H9 (cell line): ENCODE measurements around the gene CYP39A1. TPM values are rescaled to one million over a fixed set of nuclear protein-coding genes. Genes with fewer than 3 reads are reported as not detected.

Source experiments
- DNase-seq: peaks from one replicate; pipeline ENCODE4 v3.0.0-alpha.2; 2017
- H2AFZ ChIP-seq: one replicate; pipeline ENCODE4 v1.6.1; 2013; ENCODE audit warnings: mild to moderate bottlenecking, low read length, control low read depth, moderate library complexity
- H2AK5ac ChIP-seq: 2 replicates; pipeline ENCODE4 v1.6.1; 2013; ENCODE audit warnings: low read length, control low read depth, mixed read lengths; ENCODE audit not compliant: insufficient read length
- H2BK120ac ChIP-seq: one replicate; pipeline ENCODE4 v1.6.1; 2013; ENCODE audit warnings: low read depth, mild to moderate bottlenecking, low read length, control low read depth, inconsistent platforms; ENCODE audit not compliant: poor library complexity, severe bottlenecking
- H2BK12ac ChIP-seq: 2 replicates; pipeline ENCODE4 v1.6.1; 2013; ENCODE audit warnings: low read length, control low read depth, mixed read lengths, low read depth; ENCODE audit not compliant: insufficient read length
- H2BK15ac ChIP-seq: 2 replicates; pipeline ENCODE4 v1.6.1; 2013; ENCODE audit warnings: low read depth, low read length, control low read depth
- H2BK20ac ChIP-seq: one replicate; pipeline ENCODE4 v1.6.1; 2013; ENCODE audit warnings: low read depth, mild to moderate bottlenecking, low read length, control low read depth, inconsistent platforms; ENCODE audit not compliant: poor library complexity, severe bottlenecking
- H2BK5ac ChIP-seq: 2 replicates; pipeline ENCODE4 v1.6.1; 2013; ENCODE audit warnings: low read length, control low read depth, mixed read lengths; ENCODE audit not compliant: insufficient read length
- H3K14ac ChIP-seq: 2 replicates; pipeline ENCODE4 v1.6.1; 2013; ENCODE audit warnings: low read length, control low read depth; ENCODE audit not compliant: insufficient read depth
- H3K18ac ChIP-seq: 2 replicates; pipeline ENCODE4 v1.6.1; 2013; ENCODE audit warnings: low read depth, mild to moderate bottlenecking, mixed read lengths, low read length, control low read depth; ENCODE audit not compliant: insufficient read length
- H3K23ac ChIP-seq: 2 replicates; pipeline ENCODE4 v1.6.1; 2013; ENCODE audit warnings: low read length, control low read depth, mixed read lengths, low read depth; ENCODE audit not compliant: insufficient read length
- H3K23me2 ChIP-seq: 2 replicates; pipeline ENCODE4 v1.6.1; 2013; ENCODE audit warnings: low read depth, mild to moderate bottlenecking, mixed read lengths, low read length, control low read depth; ENCODE audit not compliant: insufficient read length, poor library complexity, severe bottlenecking
- H3K27ac ChIP-seq: 2 replicates; pipeline ENCODE4 v1.5.1; 2013; ENCODE audit warnings: low read length, control low read depth, mixed read lengths, low read depth; ENCODE audit not compliant: insufficient read length
- H3K27me3 ChIP-seq: 2 replicates; pipeline ENCODE4 v1.6.1; 2013; ENCODE audit warnings: low read length, control low read depth, inconsistent platforms; ENCODE audit not compliant: insufficient read depth
- H3K4ac ChIP-seq: 2 replicates; pipeline ENCODE4 v1.6.1; 2013; ENCODE audit warnings: low read depth, mild to moderate bottlenecking, control low read depth, inconsistent platforms, low read length, moderate library complexity
- H3K4me1 ChIP-seq: 2 replicates; pipeline ENCODE4 v1.6.1; 2013; ENCODE audit warnings: low read length, control low read depth, inconsistent platforms; ENCODE audit not compliant: insufficient read depth
- H3K4me2 ChIP-seq: 2 replicates; pipeline ENCODE4 v1.6.1; 2013; ENCODE audit warnings: low read length, control low read depth, mixed read lengths; ENCODE audit not compliant: insufficient read length, insufficient read depth
- H3K56ac ChIP-seq: 2 replicates; pipeline ENCODE4 v1.6.1; 2013; ENCODE audit warnings: low read depth, mild to moderate bottlenecking, mixed read lengths, low read length, control low read depth; ENCODE audit not compliant: insufficient read length
- H3K79me1 ChIP-seq: 2 replicates; pipeline ENCODE4 v1.6.1; 2013; ENCODE audit warnings: low read depth, mild to moderate bottlenecking, moderate library complexity, low read length, control low read depth, inconsistent platforms; ENCODE audit not compliant: insufficient read depth, poor library complexity, severe bottlenecking
- H3K79me2 ChIP-seq: 2 replicates; pipeline ENCODE4 v1.6.1; 2013; ENCODE audit warnings: low read length, control low read depth, inconsistent platforms; ENCODE audit not compliant: insufficient read depth
- H3K9ac ChIP-seq: 2 replicates; pipeline ENCODE4 v1.6.1; 2013; ENCODE audit warnings: low read length, control low read depth, mixed read lengths; ENCODE audit not compliant: insufficient read length; ENCODE audit errors: extremely low read depth
- H3K9me3 ChIP-seq: one replicate; pipeline ENCODE4 v1.6.1; 2013; ENCODE audit warnings: low read depth, low read length, inconsistent platforms; ENCODE audit not compliant: control insufficient read depth
- H3T11ph ChIP-seq: one replicate; pipeline ENCODE4 v1.6.1; 2013; ENCODE audit warnings: mild to moderate bottlenecking, low read length, control low read depth, inconsistent platforms
- H4K20me1 ChIP-seq: one replicate; pipeline ENCODE4 v1.6.1; 2013; ENCODE audit not compliant: control insufficient read depth, insufficient read length, insufficient read depth
- H4K5ac ChIP-seq: 2 replicates; pipeline ENCODE4 v1.6.1; 2013; ENCODE audit warnings: low read depth, mild to moderate bottlenecking, mixed read lengths, low read length, control low read depth; ENCODE audit not compliant: insufficient read length
- H4K8ac ChIP-seq: replicated peaks from 2 replicates; pipeline ENCODE4 v1.6.1; 2013; ENCODE audit warnings: low read length, control low read depth, mixed read lengths, low read depth; ENCODE audit not compliant: insufficient read length
- H4K91ac ChIP-seq: 2 replicates; pipeline ENCODE4 v1.6.1; 2013; ENCODE audit warnings: low read depth, mild to moderate bottlenecking, moderate library complexity, mixed read lengths, low read length, control low read depth; ENCODE audit not compliant: insufficient read length
- H3K27ac Mint-ChIP-seq, 3 experiments: 2 replicates in 2 of 3; 3 replicates in 1 of 3; pipeline ENCODE4 v1.8.0; 2020 to 2021; ENCODE audit warnings: mixed read lengths in 3 of 3, mild to moderate bottlenecking in 1 of 3, moderate library complexity in 1 of 3
- H3K27me3 Mint-ChIP-seq: 2 replicates; pipeline ENCODE4 v1.8.0; 2021; ENCODE audit warnings: low read depth, mild to moderate bottlenecking, moderate library complexity, mixed read lengths
- H3K36me3 Mint-ChIP-seq, 3 experiments: 2 replicates in 2 of 3; 3 replicates in 1 of 3; pipeline ENCODE4 v1.8.0; 2020 to 2021; ENCODE audit warnings: low read depth in 3 of 3, mixed read lengths in 3 of 3; ENCODE audit not compliant: insufficient read depth in 1 of 3
- H3K4me1 Mint-ChIP-seq, 2 experiments: 2 replicates each; pipeline ENCODE4 v1.8.0; 2020; ENCODE audit warnings: mixed read lengths in 2 of 2
- H3K4me3 Mint-ChIP-seq, 2 experiments: 2 replicates in 1 of 2; 3 replicates in 1 of 2; pipeline ENCODE4 v1.8.0; 2020 to 2021; ENCODE audit warnings: mild to moderate bottlenecking in 2 of 2, mixed read lengths in 2 of 2, moderate library complexity in 1 of 2
- H3K9me3 Mint-ChIP-seq, 2 experiments: 2 replicates in 1 of 2; 3 replicates in 1 of 2; pipeline ENCODE4 v1.8.0; 2020; ENCODE audit warnings: mild to moderate bottlenecking in 2 of 2, mixed read lengths in 2 of 2, moderate library complexity in 1 of 2
- WGBS: extraction: QIAGEN DNeasy Blood & Tissue Kit; methylation state at CpG from one replicate; pipeline ENCODE4 v1.1.7; 2013; ENCODE audit warnings: missing lambda C conversion rate, low lambda C conversion rate, mixed read lengths; ENCODE audit not compliant: insufficient read length; ENCODE audit errors: extremely low coverage; 5-methylcytosine and 5-hydroxymethylcytosine counted together
- total RNA-seq: library from RNA; stranded (reverse); gene quantifications from 2 replicates; pipeline ENCODE4 v1.2.1, GENCODE V29; 2021
- TF ChIP-seq, protein P1 (sequence below): fragments of 200-600 bp; sonication (generic); conservative IDR thresholded peaks from 3 replicates; pipeline ENCODE4 v1.8.0; 2021; ENCODE audit warnings: antibody characterized with exemption, mild to moderate bottlenecking

The CYP39A1 gene
- total RNA-seq, 1 experiment from 2014 or later = 0.50 TPM

- no peaks in the 10 kb centered on the region for H3K36me3 Mint-ChIP-seq
- H3K9me3 Mint-ChIP-seq = no peaks in the 10 kb centered on the region
- no peak overlapping the region for H3K27ac Mint-ChIP-seq
- peaks cover 2% of the 10 kb centered on the region; the same call in 1 of the 2 replicates for H3K27me3 Mint-ChIP-seq
- Histone ChIP-seq H2BK120ac (no peak overlapping the region), H3K79me1 (no peaks in the 10 kb centered on the region), H3K14ac (no peak overlapping the region), H3K27ac (no peak overlapping the region), H3K27me3 (no peaks in the 10 kb centered on the region), H3T11ph (no peak overlapping the region), H4K20me1 (no peaks in the 10 kb centered on the region), H3K79me2 (no peaks in the 10 kb centered on the region), H3K4me1 (no peaks in the 10 kb centered on the region), H2AFZ (no peak overlapping the region), H3K9me3 (no peaks in the 10 kb centered on the region), H3K56ac (no peak overlapping the region), H3K23me2 (no peaks in the 10 kb centered on the region), H3K18ac (no peak overlapping the region), H2BK20ac (no peak overlapping the region), H2BK5ac (no peak overlapping the region), H2BK12ac (no peak overlapping the region), H2BK15ac (no peak overlapping the region), H3K4me2 (no peak overlapping the region), H3K23ac (no peak overlapping the region), H3K9ac (no peak overlapping the region), H4K91ac (no peak overlapping the region), H4K8ac (no peak overlapping the region), H3K4ac (no peak overlapping the region), H4K5ac (no peak overlapping the region), H2AK5ac (no peak overlapping the region)
- WGBS = no CpG with 5 or more reads among the region's 85 CpGs
- no peaks in the 10 kb centered on the region for H3K4me1 Mint-ChIP-seq
- no peak overlapping the region for H3K4me3 Mint-ChIP-seq
- TF ChIP-seq, protein P1, sequence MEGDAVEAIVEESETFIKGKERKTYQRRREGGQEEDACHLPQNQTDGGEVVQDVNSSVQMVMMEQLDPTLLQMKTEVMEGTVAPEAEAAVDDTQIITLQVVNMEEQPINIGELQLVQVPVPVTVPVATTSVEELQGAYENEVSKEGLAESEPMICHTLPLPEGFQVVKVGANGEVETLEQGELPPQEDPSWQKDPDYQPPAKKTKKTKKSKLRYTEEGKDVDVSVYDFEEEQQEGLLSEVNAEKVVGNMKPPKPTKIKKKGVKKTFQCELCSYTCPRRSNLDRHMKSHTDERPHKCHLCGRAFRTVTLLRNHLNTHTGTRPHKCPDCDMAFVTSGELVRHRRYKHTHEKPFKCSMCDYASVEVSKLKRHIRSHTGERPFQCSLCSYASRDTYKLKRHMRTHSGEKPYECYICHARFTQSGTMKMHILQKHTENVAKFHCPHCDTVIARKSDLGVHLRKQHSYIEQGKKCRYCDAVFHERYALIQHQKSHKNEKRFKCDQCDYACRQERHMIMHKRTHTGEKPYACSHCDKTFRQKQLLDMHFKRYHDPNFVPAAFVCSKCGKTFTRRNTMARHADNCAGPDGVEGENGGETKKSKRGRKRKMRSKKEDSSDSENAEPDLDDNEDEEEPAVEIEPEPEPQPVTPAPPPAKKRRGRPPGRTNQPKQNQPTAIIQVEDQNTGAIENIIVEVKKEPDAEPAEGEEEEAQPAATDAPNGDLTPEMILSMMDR = no peak
- peak; percentile 36 for DNase-seq
Observed at GRCh38 chr6:46688117-46688965, 35.7 kb upstream of the CYP39A1 start.
